Neural progenitor cell (in vitro differentiated cells): Measurements from ENCODE around the gene ARL5B.

Source experiments
- CTCF ChIP-seq: fragments of 200-600 bp; sonication (generic); IDR thresholded peaks from 2 replicates; pipeline ENCODE4 v1.5.1; 2017; ENCODE audit warnings: antibody characterized with exemption, mild to moderate bottlenecking
- EZH2 ChIP-seq: fragments of 200-600 bp; sonication (generic); IDR thresholded peaks from 2 replicates; pipeline ENCODE4 v1.6.1; 2017; ENCODE audit warnings: antibody characterized with exemption, mild to moderate bottlenecking, moderate library complexity

GRCh38 chr10:18650404-18650997, 8.7 kb upstream of the ARL5B start:
- no peak for TF ChIP-seq CTCF
- TF ChIP-seq EZH2: no peak
